Measurements from ENCODE around the gene ADGRG4.

DNA sequence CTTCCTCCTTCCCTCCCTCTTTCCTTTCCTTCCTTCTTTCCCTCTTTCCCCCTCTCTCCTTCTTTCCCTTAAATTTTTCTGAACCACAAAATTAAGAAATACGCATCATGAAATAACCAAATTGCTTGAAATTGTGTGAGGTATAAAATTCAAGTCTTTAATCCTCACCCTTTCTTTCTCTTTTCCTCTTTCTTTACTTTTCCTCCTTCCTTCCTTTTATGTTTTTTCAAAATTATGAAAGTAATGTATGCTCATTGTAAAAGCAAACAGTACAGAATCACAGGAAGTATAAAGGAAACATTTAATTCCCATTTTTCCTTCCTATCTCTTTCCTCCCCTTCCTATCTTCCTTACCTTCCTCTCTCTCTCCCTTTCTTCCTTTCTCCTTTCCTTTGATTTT is 5.4 kb downstream of the ADGRG4 start:
- TF ChIP-seq, protein P1, sequence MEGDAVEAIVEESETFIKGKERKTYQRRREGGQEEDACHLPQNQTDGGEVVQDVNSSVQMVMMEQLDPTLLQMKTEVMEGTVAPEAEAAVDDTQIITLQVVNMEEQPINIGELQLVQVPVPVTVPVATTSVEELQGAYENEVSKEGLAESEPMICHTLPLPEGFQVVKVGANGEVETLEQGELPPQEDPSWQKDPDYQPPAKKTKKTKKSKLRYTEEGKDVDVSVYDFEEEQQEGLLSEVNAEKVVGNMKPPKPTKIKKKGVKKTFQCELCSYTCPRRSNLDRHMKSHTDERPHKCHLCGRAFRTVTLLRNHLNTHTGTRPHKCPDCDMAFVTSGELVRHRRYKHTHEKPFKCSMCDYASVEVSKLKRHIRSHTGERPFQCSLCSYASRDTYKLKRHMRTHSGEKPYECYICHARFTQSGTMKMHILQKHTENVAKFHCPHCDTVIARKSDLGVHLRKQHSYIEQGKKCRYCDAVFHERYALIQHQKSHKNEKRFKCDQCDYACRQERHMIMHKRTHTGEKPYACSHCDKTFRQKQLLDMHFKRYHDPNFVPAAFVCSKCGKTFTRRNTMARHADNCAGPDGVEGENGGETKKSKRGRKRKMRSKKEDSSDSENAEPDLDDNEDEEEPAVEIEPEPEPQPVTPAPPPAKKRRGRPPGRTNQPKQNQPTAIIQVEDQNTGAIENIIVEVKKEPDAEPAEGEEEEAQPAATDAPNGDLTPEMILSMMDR (IDR thresholded peaks at IDR 0.05; ENCODE audit: low read depth, low read length, missing input control) = no peak
- TF ChIP-seq, protein P2, sequence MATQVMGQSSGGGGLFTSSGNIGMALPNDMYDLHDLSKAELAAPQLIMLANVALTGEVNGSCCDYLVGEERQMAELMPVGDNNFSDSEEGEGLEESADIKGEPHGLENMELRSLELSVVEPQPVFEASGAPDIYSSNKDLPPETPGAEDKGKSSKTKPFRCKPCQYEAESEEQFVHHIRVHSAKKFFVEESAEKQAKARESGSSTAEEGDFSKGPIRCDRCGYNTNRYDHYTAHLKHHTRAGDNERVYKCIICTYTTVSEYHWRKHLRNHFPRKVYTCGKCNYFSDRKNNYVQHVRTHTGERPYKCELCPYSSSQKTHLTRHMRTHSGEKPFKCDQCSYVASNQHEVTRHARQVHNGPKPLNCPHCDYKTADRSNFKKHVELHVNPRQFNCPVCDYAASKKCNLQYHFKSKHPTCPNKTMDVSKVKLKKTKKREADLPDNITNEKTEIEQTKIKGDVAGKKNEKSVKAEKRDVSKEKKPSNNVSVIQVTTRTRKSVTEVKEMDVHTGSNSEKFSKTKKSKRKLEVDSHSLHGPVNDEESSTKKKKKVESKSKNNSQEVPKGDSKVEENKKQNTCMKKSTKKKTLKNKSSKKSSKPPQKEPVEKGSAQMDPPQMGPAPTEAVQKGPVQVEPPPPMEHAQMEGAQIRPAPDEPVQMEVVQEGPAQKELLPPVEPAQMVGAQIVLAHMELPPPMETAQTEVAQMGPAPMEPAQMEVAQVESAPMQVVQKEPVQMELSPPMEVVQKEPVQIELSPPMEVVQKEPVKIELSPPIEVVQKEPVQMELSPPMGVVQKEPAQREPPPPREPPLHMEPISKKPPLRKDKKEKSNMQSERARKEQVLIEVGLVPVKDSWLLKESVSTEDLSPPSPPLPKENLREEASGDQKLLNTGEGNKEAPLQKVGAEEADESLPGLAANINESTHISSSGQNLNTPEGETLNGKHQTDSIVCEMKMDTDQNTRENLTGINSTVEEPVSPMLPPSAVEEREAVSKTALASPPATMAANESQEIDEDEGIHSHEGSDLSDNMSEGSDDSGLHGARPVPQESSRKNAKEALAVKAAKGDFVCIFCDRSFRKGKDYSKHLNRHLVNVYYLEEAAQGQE (IDR thresholded peaks at IDR 0.05) = no peak
- TF ChIP-seq, protein P3, sequence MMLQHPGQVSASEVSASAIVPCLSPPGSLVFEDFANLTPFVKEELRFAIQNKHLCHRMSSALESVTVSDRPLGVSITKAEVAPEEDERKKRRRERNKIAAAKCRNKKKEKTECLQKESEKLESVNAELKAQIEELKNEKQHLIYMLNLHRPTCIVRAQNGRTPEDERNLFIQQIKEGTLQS (IDR thresholded peaks at IDR 0.05) = no peak
- no peak for TF ChIP-seq FOXA1 (IDR thresholded peaks at IDR 0.05)
- TF ChIP-seq, protein P4, sequence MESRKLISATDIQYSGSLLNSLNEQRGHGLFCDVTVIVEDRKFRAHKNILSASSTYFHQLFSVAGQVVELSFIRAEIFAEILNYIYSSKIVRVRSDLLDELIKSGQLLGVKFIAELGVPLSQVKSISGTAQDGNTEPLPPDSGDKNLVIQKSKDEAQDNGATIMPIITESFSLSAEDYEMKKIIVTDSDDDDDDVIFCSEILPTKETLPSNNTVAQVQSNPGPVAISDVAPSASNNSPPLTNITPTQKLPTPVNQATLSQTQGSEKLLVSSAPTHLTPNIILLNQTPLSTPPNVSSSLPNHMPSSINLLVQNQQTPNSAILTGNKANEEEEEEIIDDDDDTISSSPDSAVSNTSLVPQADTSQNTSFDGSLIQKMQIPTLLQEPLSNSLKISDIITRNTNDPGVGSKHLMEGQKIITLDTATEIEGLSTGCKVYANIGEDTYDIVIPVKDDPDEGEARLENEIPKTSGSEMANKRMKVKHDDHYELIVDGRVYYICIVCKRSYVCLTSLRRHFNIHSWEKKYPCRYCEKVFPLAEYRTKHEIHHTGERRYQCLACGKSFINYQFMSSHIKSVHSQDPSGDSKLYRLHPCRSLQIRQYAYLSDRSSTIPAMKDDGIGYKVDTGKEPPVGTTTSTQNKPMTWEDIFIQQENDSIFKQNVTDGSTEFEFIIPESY (IDR thresholded peaks at IDR 0.05) = no peak
- no peak for TF ChIP-seq HNF4A (conservative IDR thresholded peaks at IDR 0.05)
